Cortex of kidney (tissue), 1 donor: ENCODE results near the gene PRDM16.

Experiments used
- DNase-seq: peaks from one replicate; lab custom pipeline; 2025; lab: John Stamatoyannopoulos, UW

Gene PRDM16

DNA sequence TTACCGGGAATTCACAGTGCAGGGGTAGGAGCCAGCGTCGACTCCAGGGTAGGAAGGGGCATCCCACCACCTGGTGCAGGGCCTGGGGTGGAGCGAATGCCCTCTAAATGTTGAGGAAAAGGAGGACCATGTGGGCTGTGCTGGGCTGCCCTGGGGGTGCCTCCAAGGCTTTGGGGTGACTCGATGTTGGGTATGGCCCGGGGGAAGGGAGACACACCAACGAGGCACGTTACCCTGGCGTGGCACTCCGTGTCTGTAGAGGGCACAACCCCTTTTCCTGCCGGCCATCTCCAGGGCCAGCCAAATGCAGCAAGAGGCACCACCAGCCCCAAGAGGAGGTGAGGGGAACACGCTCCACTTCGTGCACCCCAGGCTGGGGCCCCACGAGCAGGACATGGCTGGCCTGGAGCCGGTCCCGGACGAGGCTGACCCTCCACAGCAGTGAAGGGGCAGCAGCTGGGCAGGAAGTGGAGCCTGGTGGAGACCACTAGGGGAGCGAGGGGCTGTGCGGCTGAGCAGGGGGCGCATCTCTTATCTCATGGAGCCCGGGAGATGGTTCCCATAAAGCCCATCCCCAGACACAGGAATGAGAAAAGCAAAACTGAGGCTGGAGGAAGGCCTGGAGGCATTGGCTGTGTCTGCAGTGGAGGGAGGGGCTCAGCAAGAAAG lies 36.5 kb upstream of the PRDM16 start:
- DNase-seq, result no peak

DNA sequence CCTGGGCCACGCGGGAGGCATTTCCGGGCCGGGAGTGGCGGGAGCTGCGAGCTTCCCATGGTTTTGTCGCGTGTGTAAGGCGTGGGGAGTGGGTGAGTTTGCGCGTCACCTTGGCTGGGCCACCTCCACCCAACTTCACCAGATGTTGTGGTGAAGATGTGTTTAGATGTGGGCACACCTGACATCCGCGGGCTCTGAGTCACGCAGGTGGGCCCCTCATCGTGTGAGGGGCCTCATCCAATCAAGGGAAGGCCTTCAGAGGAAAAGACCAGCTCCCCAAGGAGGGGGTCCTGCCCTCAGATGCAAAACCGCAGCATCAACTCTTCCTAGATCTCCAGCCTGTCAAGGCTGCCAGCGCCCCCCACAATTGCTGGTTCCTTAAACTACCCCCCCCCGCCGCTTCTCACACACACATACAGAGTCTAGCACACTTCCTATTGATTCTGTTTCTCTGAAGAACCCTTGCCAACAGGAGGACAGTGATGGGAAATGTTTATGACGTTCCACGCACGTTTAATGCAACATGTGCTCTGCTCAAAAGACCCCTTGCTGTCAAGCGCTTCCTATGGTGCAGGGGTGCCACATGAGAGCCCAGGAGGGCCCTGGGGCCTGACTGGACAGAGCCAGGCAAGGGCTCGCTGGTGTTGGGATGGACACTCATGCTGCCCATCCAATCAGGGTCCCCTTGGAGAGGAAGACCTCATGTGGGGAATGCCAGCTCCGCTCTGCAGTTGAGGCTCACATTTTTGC lies 35.8 kb upstream of the PRDM16 start:
- no peak for DNase-seq

DNA sequence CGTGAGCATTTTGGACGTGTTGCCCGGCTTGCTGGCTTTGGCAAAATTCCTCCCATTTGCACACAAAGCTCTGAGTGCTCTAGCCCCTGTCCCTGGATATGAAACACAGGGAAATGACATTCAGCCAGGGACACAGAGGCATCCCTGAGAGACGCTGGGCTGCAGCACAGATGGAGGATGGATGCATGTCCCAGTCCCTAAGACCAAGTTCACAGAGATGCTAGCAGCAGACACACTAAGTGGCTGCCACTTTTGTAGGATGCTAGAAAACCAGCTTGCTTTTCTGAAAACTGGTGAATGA lies 35.3 kb upstream of the PRDM16 start:
- no peak for DNase-seq

DNA sequence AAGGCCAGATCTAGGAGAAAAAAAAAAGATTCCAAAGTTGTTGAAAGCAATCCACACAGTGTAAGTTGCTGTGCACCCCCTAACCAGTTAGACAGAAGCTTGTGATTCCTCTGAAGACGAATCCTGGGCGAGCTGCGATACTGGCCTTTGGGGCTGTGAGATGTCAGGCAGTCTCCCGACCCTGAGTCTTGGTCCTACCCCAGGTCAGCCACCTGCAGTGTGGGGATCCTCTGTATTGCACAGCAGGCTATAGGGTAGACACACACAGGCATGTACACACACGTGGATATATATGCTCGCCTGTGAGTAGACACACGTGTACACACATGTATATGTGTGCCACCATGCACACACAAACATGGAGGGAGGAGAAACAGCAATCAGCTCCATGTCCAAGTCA lies 34.8 kb upstream of the PRDM16 start:
- DNase-seq, result no peak

DNA sequence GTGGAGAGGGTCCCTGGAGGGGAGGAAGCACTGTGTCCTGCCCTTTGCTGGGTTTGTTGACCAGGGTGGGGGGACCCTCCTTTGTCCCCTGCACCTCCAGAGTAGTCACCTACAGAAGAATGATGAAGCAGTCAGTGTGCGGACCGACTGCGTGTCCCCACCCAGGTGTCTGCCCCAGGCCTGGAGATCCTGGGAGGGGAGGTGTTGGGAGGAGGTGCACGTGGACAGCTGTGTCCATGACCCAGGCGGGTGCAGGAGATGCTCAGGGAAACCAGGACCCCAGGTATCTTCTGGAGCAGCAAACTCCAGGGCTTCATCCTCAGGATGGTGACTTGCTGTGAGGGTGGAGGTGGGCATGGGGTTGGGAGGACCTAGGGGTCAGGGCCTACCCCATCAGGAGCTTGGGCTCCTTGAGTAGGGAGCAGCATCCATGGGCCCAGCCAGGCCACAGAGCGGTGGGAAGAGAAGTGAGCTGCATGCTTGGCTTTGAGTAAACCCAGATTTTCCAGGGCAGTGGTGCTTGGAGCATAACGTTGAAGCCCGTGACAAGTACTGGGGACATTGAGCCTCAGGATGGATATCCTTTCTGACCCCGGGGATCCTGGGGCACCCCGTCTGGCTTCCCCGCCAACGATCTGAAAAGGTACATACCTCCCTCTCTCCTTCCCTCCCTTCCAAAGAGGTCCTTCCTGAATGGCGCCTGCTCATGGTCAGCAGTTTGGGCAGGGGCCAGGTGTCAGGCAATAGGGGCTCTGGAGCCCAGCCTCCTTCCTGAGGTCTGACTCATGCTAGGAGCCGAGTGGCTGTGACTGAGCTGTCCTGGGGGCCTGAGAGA lies 34.1 kb upstream of the PRDM16 start:
- DNase-seq, result no peak

DNA sequence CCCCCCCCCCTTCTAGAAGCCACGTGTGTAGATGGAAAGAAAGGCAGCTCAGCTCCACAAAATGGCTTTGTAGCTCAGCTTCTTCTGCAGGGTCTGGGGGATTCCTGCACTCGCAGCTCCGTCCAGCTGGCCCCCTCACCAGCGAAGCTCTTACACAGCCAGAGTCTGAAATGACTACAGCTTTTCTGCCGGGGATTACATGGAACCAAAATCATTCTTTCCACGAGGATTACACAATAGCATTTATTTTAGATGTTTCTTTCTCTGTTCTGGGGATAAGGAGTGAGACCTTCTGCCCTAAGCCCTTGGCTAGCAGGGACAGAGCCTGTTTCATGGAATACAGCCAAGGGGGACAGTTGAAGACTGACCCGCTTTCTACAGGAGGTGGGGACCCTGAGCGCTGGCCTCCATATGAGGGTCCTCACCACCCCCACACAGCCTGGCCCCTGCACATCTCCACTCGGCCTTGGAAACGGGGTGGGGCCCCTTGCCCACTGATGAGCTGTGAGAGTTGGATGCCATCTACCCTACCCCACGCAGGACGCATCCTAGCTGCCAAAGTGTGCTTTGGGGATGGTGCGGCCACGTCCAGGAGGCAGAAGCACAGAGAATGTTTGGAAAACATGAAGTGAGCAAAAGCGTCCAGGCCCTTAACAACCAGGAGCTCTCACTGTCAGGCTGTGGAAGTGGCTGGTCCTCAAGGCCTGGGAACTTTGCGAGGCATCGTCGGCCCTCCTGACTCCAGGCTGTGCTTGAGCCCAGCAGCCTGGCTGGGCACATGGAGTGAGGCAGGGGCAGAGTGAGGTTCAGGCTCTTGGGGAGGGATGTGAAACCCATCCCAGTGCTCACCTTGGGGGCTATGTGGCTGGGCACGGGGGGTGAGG lies 33.2 kb upstream of the PRDM16 start:
- DNase-seq, result no peak

DNA sequence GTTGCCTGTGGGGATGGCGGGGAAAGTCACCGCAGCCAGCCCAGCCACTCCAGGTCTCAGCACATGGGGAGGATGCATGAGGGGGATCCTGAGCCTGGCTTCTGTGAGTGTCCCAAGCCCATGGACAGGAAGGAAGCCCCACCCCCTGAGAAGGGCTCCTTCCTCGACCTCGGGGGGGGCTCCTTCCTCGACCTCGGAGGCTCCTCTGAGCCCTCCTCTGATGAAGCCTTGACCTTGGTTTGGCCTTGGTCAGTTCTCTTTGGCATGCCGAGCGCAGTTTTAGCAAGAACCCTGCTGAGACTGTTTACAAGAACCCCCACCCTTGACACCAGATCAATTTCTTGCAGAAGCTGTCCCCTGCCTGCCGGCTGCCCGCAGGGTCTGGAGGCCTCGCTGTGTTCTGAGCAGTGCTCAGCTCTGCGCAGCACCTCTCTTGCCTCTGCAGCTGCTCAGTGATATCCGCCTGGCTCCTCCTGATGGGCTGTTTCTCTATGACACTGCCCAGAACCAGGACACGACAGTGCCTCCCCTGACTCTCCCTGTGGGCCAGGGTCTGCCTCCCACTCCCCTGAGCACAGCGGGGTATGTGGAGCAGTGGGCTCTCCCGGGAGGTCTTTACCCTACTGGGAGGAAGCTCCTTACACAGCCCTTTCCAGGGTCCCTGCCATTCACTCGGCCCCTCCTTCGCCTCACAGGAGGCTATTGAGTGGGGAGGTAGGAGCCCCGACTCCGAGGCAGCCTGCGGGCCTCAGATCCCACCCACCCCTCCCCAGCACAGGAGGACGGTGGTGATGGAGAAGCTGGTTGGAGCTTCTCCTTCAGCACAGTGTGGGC lies 32.3 kb upstream of the PRDM16 start:
- DNase-seq, result no peak

DNA sequence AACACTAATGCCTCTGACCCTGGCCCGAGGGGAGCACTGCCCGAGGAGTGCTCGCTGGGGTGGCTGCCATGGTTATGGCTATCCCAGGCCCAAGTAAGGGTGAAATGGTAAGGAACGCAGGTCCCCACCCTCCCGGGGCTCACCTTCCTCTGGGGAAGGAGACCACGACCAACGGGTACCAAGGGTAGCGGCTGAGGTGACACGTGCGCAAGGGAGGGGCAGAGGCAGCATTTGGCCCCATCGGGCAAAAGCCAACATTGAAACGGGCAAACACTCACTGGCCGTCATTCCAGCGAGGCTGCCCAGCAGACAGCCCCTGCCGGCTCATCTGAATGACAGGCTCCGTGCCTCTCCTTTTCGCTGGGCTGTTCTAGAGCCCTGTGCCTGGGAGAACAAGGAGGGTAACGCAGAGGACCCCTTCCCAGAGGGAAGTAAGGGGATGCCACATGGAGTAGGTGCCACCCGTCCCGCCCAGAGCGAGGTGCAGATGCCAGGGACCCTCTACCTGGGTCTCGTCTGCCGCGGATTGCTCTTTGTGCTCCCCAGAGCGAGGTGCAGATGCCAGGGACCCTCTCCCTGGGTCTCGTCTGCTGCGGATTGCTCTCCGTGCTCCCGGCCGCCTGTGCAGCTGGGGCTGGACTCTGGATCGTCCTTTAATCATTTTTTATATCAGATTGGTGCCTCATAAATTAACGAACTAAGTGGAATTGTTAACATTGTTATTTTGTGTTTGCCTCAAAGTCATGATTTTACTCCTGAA lies 31.5 kb upstream of the PRDM16 start:
- DNase-seq, result no peak

DNA sequence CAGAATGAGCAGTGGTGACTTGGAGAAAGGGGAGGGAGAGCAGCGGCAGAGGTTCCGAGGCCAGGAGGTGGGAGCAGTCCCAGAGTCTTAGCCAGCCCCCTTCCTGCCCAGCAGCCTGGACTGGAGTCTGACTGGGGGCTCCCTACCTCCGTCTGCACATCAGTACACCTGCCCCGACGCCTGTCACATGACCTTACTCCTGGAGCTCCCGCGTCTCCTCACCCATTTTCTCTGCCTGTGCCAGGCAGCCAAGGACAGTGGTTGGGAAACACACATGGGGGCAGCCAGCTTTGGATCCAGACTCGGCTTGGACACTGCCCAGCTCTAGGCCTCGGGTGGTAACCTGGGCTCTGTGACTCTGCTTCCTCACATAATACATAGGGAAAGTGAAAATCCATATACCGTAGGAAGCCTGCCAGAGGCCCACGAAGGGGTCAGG lies 30.9 kb upstream of the PRDM16 start:
- DNase-seq, result no peak

DNA sequence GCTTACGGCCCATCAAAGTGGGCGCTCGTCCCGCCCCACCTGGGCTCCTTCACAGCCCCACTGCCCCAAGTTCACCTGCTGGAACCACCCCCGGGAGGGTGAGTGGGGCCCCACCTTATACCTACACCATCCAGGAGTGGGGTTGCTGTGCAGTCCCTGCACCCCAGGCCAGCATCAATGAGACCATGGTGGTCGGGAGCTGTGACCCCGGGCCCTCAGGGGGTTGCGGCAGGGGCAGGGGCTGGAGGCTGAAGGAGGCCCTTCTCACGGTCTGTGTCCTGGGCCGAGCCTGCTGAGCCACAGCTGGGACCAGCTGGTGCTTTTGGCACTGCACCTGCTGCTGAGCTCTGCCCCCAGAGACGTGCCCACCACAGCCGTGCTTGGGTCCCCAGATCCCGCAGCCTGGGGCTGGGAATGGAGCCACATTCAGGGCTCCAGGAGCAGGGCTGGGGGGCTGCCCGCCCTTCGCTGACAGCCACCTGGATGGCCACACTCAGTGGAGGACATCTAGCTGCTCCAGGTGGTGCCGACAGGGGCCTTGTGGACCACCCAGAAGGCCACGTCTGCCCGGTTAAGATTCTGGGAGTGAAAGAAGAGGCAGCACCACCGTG lies 30.3 kb upstream of the PRDM16 start:
- DNase-seq, result no peak

DNA sequence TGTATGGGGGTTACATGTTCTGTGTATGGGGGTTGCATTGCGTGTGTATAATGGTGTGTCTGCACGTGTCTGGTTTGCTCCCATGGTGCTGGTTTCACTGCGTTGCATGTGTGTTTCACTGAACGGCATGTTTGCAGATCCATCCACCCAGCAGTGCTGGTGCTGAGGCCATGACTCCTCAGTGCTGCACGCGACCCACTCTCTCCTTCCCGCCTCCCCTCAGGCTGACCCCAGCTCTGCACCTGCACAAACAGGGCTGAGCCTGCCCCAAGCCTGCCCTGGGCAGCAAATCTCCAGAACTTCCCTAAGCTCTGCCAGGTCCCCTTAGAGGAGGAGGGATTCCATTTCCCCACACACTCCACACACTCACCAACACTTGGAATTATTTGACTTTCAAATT lies 29.0 kb upstream of the PRDM16 start:
- DNase-seq, result no peak

DNA sequence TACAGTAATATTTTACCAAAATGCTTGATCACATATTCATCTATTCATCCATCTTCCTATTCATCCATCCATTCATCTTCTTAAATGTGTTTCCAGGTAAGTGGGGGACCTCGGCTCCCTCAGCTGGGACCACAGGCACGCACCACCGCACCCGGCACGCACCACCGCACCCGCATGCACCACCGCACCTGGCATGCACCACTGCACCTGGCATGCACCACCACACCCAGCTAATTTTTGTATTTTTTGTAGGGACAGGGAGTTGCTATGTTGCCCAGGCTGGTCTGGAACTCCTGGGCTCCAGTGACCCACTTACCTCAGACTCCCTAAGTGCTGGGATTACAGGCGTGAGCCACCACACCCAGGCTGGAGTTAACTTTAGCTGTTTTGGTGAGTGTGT lies 26.5 kb upstream of the PRDM16 start:
- no peak for DNase-seq

DNA sequence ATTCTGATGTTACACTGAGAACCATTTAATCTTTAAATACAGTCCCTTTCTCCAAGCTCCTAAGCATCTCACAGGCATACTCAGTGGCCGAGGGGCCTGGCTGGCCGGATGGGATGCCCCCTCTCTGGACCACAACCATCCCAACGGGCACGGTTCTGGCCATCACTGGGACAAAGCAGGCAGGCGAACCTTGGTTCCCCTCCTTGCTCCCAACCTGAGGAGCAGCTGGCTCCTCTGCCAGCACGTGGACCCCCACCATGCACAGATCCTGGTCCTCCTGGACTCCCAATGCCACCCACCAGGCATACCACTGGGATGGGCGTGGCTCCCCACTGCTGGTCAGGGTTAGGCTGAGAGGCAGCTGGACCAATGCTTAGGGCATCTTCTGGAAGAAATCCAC lies 19.8 kb upstream of the PRDM16 start:
- DNase-seq, result no peak

DNA sequence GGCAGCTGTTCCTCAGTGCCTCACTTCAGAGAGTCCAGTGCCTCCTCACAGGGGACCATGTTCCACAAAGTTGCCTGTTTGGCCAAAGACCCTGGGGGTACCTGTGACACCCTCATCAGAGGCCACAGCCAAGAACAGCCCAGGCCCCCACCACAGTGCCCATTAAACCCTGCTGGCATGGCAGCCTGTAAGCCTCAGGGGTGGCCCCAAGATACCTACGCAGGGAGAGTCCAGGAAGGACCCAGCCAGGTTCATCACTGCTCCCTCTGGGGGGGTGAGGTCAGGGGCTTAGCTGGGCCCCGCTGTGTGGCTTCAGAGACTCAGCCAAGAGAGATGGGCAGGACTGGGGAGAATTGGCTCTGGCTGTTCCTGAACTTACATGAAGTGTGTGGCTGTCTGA lies 19.1 kb upstream of the PRDM16 start:
- DNase-seq, result no peak

DNA sequence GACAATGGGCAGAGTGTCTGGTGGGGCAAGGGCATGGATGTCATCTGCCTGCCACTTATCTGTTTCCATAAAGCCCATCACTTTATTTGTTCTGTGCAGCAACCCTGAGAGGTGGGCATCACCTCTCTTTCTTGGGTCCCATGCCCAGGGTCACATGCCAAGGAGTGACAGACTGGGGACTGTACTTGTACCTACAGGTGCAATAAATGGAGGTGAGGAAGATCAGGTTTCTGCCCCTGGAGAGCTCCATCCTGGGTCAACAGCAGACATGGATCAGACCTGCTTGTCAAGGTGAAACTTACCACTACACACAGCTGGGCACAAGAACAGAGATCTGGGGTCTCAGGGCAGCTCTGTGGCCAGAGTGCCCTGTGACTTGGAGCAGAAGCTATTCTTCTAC lies 18.4 kb upstream of the PRDM16 start:
- DNase-seq, result no peak

DNA sequence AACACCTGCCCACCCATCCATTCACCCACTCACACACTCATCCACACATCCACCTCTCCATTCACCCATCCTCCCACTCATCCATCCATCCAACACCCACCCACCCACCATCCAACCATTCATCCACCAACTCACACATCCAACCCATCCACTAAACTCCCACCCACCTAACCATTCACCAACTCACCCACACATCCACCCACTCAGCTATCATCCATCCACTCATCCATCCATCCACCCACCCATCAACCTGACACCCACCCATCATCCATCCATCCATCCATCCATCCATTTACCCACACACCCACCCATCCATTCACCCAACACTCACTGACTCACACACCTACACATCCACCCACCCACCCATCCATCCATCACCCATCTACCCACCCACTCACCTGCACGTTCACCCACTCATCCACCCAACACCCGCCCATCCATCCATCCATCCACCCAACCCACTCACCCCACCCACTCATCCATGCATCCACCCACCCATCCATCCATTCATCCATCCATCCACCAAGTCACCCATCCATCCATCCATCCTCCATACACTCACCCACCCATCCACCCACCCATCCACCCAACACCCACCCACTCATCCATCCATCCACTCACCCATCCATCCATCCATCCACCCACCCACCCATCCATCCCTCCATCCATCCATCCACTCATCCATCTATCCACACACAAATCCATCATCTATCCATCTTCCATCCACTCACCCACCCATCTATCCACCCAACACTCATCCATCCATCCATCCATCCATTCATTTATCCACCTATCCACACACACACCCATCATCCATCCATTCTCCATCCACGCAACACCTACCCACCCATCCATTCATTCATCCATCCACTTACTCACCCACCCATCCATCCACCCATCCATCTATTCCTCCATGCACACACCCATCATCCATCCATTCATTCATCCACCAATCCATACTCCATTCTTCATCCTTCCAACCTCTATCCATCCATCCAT lies 17.4 kb upstream of the PRDM16 start:
- DNase-seq, result no peak

DNA sequence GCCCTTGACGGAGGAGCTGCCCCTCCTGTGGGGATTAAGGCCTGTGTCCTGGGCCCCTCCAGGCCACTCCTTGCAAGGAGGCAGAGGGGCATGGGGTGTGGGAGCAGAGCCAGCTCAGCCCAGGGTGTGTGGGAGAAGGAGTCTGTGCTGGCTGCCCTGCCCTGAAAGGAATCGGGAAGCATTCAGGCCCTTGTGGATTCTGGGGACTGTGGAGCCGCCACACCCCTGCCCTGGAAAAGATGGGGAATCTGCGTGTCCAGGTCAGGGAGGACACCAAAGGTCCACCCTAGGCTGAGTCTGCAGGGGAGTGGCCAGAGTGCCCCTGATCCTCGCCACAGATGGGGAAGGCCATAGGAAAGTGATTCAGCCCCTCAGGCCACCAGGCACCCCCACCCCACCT lies 16.5 kb upstream of the PRDM16 start:
- no peak for DNase-seq

DNA sequence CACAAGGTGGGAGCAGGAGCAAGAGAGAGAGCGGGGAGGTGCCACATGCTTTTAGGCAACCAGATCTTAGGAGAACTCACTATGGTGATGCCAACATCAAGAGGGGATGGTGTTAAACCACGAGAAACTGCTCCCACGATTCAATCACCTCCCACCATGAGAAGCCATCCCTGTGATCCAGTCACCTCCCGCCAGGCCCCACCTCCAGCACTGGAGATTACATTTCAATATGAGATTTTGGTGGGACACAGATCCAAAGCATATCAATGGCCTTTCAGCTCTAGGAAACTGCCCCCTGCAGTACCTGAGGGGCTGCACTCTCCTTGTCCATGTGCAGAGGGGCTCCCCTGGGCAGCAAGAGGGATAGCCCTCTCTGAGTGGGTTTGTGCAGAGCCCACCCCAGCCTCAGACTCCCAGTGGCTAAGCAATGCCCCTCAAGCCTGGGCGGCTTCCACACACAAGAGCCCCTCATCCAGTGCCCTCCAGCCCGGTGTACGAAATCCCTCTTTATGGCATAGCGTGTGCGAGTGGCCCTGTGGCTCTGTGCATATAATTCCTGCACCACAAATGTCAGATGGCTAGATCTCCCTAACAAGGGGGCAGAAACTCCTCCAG lies 15.5 kb upstream of the PRDM16 start:
- DNase-seq, result no peak
